ENCODE measurements around the gene ENPP7.

Gene ENPP7

GRCh38 chr17:79777894-79778503 is 47.3 kb downstream of the ENPP7 start, which contains the start of gene CBX2:
Gene CBX2 (plus strand): TSS chr17:79778148. CDS start chr17:79778236, 88 bp downstream.
- DNase-seq = peak; percentile 77

DNA sequence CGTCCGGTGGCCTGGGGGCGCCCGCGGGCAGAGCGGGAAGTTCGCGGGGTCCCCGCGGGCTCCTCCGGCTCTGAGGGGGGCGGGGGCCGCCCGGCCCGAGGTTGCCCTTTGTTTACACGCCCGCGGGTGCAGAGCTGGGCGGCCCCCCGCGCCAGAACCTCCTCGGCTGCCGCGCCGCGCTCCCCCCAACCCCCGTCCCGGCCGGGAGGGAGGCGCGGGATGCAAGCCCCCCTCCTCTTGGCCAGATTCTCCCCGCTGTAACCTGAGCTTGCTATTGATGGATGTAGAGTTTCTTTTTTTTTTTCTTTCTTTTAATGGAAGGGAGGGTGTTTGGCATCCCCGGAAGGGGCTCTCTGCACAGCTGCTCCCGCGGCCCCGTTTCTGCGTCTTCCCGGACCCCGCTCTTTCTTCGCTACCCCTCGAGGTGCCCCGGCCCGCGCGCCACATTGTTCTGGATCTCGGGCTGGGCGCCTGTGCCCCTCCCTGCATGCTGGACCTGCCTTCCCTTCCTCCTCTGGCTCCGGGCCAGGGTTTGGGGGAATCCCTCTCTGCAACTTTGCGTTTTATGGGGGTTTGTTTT is 47.9 kb downstream of the ENPP7 start:
- peak; percentile 81 for DNase-seq

DNA sequence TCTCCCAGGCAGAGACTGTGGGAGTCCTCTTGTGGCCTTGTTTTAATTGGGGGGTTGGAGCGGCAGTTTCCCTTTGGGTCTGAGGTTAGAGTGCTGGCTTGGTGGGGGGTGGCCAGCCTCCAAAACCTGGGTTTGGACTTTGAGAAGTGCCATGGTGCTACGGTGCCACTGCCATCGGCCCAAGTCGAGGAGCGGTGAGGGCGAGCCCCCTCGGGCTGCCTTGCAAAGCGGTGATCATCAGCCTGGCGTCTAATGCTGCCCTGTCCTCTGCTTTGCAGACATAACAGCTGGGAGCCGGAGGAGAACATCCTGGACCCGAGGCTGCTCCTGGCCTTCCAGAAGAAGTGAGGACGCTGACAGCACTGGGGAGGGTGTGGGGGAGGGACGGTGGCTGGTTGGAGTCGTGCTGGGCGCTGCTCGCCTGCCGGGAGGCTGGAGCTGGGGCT is 48.4 kb downstream of the ENPP7 start:
- no peak for DNase-seq

DNA sequence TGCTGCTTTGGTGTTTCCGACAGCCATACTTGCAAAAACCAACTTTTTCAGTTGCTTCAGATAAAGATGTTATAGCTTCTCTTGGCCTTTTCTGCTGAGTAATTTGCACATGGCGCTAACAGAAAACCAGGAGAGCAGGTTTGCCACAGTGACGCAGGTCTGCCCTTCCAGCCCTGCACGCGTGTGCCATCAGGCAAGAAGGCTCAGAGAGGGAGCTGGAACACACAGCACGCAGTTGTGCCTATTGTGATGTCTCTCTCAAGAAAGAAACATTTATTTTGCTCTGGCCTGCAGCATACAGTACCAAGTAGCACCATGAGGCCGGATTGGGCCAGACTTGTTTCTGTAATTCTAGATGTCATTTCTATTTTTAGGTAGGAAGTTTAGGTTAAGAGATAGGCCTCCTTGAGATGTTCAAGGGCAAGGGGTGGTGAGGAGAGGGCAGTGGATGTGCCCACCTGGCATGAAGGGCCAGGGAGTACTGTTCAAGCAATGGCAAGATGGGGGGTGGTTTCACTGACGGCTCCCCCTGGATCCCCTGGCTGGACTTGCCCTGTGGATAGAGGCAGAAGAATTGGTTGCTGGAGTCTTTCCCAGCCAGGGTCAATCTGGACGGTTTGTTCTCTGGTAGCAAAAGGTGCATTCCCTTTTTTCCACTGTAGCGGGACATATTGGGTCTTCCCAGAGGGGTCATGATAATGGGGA is 49.1 kb downstream of the ENPP7 start:
- no peak for DNase-seq

GRCh38 chr17:79781012-79781650 is 50.4 kb downstream of the ENPP7 start:
- DNase-seq = no peak

DNA sequence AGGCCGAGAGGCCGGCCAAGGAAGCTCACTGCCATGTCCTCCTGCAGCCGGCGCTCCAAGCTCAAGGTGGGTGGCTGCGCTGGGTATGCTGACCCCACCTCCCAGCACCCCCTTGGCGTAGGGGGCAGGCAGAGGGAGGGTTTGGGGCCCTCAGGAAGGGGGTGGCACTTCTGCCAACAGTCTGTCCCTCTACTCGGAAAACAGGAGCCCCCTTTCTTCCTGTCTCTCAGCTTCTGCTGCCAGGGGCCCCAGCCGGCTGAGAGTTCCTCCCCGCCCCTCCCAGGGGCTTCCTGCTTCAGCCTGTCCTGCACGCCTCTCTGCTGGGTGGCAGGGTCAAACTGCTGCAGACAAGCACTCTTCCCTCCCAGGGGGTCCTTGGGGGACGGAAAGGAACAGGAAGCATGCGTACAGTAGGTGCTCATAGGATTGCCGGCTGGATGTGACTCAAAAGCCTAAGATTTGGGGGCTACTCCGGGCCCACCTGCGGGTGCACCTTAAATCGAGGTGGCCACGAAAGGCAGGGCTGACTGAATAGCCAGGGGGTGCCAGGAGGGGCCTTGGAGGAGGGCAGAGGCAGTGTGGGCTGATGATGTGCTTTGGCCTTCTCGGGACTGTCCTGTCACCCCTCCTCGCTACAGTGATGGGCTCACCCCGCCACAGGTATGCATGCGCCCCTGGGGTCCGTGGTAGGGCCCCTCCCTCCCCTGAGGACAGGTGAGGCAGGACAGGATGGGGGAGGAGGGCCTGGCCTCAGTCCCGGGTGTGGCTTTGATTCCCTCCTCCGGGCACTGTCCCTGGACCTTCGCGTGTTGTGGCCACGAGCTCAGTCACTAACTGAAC is 51.2 kb downstream of the ENPP7 start:
- no peak for DNase-seq

GRCh38 chr17:79783891-79784290 is 53.1 kb downstream of the ENPP7 start:
- DNase-seq = no peak

- no peak for DNase-seq
These were observed 53.7 kb downstream of the ENPP7 start for GRCh38 chr17:79784353-79785016.

DNA sequence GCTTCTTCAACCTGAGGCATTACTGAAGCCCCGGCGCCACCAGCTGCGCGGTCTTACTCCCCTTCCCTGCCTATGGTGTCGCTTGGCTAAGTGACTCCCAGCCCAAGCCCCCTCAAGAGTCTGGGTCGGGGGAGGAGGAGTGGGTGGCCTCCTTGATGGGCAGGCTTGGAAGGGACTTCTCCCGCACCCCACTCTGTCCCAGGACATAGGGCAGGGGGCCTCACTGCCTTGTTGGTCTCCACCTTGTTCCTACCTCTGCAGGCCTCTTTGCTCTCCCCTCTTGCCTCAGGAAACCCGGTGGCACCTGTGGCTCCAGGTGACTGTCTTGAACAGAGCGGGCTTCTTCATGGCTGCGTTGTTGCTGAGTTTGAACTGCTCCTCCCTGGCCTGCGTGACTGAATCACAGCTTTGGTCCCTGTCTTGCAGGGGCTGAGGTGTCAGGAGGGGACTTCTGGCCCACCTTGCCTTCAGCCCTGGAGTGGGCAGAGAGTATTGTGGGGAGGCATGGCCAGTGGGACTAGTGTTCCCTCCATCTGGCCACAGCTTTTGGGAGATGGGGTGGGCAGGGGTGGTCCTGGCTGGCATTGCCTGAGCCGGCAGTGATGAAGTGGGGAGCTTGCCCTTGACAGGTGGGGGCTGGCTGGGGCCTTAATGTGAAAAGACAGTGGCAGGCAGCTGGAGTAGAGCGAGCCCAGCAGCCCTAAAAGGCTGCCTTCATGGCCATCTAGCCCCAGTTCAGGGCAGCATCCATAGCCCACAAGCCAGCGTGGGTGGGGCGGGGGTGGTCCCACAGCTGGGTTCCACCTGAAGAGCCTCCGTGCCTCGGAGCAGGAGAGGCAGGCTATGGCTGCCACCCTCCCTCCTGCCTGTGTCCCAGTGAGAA is 54.5 kb downstream of the ENPP7 start:
- no peak for DNase-seq

GRCh38 chr17:79785900-79786810 is 55.4 kb downstream of the ENPP7 start:
- no peak for DNase-seq

GRCh38 chr17:79786930-79787643 is 56.3 kb downstream of the ENPP7 start:
- no peak for DNase-seq

GRCh38 chr17:79788455-79788854 is 57.7 kb downstream of the ENPP7 start:
- DNase-seq = no peak

GRCh38 chr17:79788989-79789942 is 58.5 kb downstream of the ENPP7 start:
- DNase-seq = peak; percentile 84

DNA sequence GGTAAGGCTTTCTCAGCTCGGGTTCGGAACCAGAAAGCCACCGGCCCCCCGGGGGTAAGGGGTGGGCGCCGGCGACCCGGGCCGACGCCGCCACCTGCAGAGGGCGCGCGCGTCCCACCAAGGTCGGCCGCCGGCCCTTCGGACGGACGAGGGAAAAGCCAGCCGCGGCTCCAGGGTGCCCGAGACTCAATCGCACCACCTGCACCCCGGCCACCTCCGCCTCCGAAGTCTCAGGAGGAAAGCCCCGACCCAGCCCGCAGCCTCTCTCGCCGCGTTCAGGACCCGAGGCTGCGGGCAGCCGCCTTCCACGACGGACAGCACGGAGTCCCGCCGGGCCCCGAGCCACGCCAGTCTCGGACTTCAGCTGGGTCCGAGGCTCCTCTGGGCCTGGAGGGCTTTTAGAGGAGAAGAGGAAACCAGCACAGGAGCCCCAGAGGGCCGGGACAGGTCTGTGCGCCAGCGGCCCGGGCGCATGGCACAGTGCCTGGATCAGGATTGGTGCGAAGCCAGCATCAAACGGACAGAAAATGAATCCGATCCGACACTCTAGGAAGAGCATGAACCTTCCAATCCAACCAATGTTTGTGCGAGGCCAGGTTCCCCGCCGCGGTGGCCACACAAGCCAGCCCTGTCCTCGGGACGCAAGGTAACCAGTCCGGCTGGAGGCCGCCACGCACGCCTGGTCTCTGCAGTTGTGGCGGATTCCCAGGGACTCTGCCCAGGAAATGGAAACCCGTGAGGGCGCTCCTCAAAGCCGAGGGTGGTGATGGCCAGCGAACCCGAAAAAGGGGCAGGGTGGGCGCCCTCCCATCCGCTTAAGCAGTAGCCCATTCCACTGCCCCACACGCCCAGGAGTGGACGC is 59.4 kb downstream of the ENPP7 start:
- peak; percentile 85 for DNase-seq

DNA sequence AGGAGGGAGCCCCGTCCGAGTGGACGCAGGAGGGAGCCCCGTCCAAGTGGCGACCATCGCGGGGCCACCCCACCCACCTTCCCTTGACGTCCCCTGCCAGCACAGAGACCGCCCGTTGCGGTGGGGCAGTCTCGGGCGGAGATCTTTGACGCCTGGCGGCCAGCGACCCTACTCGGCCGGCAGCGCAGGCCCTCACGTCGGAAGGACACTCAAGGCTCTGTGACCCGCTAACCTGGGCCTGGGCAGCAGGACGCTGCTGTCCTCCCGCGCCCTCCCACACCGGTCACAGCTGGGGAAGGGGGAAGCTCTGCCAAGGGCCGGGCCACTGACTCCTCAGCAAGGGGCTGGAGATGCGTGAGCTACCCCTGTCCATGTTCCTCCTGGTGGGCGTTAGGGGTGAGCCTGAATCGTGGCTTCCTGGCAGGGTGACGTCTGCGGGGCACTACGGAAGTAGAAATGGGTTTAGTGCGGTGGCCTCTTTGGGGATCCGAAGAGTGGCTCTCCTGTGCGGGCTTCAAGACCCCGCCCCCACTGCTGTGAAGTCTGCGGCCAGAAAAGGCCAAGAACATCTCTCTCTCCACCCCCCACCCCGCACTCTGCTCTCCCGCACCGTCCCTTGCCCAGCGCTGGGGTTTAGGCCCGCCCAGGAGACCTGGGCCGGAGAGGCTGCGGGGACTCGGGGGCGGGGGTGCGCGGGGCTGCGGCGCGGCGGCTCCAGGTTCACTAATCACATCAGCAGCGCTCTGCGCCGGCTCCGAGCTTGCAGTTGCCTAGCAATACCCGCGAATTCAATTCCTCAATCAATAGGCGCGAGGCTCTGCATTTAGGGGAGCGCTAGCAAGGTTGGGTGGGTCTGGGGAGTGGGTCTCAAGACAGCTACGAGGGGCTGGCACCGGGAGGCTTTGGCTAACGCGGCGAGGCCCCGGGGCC is 60.3 kb downstream of the ENPP7 start:
- peak; percentile 61 for DNase-seq

Data from right kidney (tissue), 1 donor.